ENCODE data around the gene RASGRP1. TPM values are rescaled to one million over a fixed set of nuclear protein-coding genes. Genes with fewer than 3 reads are reported as not detected.

Gene RASGRP1
- total RNA-seq, 1 experiment from 2014 or later, result 0.85 TPM

DNA sequence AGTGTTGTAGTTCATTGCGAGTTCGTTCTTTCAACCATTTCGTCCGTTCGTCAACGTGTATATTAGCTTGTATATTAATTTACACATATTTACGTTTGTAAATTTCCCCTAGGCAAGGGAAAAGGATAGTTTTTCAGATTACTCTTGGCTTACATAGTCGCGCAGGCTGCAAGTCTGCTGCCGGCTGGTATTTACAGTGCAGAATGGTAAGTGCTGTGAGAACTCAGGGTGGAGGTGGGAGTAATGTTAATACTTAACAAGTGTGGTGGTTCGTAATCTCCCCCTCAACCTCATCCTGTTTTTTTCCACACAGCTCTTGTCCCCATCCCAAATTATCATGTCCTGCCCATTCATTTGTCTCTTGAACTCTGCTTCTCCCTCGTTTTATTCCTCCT lies 109.9 kb downstream of the RASGRP1 start:
- H3K23me2 ChIP-seq (ENCODE audit: insufficient read length, low read depth, low read length, poor library complexity, severe bottlenecking), result peaks cover 5% of the 10 kb centered on the region
- no peak overlapping the region; the same call in 1 of the 2 replicates for H3K4ac ChIP-seq (ENCODE audit: low read depth, low read length)
- peaks cover 34% of the 10 kb centered on the region for H3K79me2 ChIP-seq (ENCODE audit: insufficient read depth, low read length)
- no peak overlapping the region for H2BK12ac ChIP-seq (ENCODE audit: insufficient read length, low read depth, low read length)
- H3K23ac ChIP-seq (ENCODE audit: insufficient read length, low read depth, low read length), result no peak overlapping the region
- H2BK120ac ChIP-seq (ENCODE audit: low read depth, low read length, poor library complexity, severe bottlenecking), result no peak overlapping the region
- H2BK5ac ChIP-seq (ENCODE audit: insufficient read length, low read length), result no peak overlapping the region
- peaks cover 21% of the 10 kb centered on the region for H3K79me1 ChIP-seq (ENCODE audit: insufficient read depth, low read depth, low read length, poor library complexity, severe bottlenecking)
- Mint-ChIP-seq H3K4me3 (peak overlapping the region; percentile 91 to 98), H3K27me3 (ENCODE audit: low read depth) (peaks cover 1% of the 10 kb centered on the region), H3K36me3 (ENCODE audit: insufficient read depth in 1 of 3, low read depth in 3 of 3) (peaks cover 3 to 5% (median 5%) of the 10 kb centered on the region in 3 experiments; a peak in 2 of 7 replicates), H3K27ac (peak overlapping the region; percentile 98 to 99 (median 99)), H3K9me3 (no peaks in the 10 kb centered on the region), H3K4me1 (peaks cover 6 to 8% of the 10 kb centered on the region in 2 experiments)
- H2BK20ac ChIP-seq (ENCODE audit: low read depth, low read length, poor library complexity, severe bottlenecking), result no peak overlapping the region
- H2AFZ ChIP-seq (ENCODE audit: low read length), result no peak overlapping the region
- no peaks in the 10 kb centered on the region for H3K9me3 ChIP-seq (ENCODE audit: control insufficient read depth, low read depth, low read length)
- peak overlapping the region; percentile 81 for H3K4me2 ChIP-seq (ENCODE audit: insufficient read depth, insufficient read length, low read length)
- no CpG with 5 or more reads among the region's 12 CpGs for WGBS (ENCODE audit: extremely low coverage, insufficient read length, low lambda C conversion rate)
- H4K8ac ChIP-seq (replicated peaks; ENCODE audit: insufficient read length, low read depth, low read length), result no peak overlapping the region
- H4K5ac ChIP-seq (ENCODE audit: insufficient read length, low read depth, low read length), result no peak overlapping the region
- peak overlapping the region; percentile 84 for H3K27ac ChIP-seq (ENCODE audit: insufficient read length, low read depth, low read length)
- TF ChIP-seq, protein P1, sequence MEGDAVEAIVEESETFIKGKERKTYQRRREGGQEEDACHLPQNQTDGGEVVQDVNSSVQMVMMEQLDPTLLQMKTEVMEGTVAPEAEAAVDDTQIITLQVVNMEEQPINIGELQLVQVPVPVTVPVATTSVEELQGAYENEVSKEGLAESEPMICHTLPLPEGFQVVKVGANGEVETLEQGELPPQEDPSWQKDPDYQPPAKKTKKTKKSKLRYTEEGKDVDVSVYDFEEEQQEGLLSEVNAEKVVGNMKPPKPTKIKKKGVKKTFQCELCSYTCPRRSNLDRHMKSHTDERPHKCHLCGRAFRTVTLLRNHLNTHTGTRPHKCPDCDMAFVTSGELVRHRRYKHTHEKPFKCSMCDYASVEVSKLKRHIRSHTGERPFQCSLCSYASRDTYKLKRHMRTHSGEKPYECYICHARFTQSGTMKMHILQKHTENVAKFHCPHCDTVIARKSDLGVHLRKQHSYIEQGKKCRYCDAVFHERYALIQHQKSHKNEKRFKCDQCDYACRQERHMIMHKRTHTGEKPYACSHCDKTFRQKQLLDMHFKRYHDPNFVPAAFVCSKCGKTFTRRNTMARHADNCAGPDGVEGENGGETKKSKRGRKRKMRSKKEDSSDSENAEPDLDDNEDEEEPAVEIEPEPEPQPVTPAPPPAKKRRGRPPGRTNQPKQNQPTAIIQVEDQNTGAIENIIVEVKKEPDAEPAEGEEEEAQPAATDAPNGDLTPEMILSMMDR (conservative IDR thresholded peaks at IDR 0.05), result no peak
- H2BK15ac ChIP-seq (ENCODE audit: low read depth, low read length), result no peak overlapping the region
- no peak overlapping the region for H3K56ac ChIP-seq (ENCODE audit: insufficient read length, low read depth, low read length)
- H3K18ac ChIP-seq (ENCODE audit: insufficient read length, low read depth, low read length), result peak overlapping the region; percentile 99
- H3K4me1 ChIP-seq (ENCODE audit: insufficient read depth, low read length), result no peaks in the 10 kb centered on the region; the same call in 1 of the 2 replicates
- peaks cover 2% of the 10 kb centered on the region for H4K20me1 ChIP-seq (ENCODE audit: control insufficient read depth, insufficient read depth, insufficient read length)
- H3K14ac ChIP-seq (ENCODE audit: insufficient read depth, low read length), result peak overlapping the region; percentile 100; the same call in 1 of the 2 replicates
- no peaks in the 10 kb centered on the region for H3K27me3 ChIP-seq (ENCODE audit: insufficient read depth, low read length)
- no peak overlapping the region for H3T11ph ChIP-seq (ENCODE audit: low read length)
- no peak for DNase-seq
- H4K91ac ChIP-seq (ENCODE audit: insufficient read length, low read depth, low read length), result no peak overlapping the region
- H2AK5ac ChIP-seq (ENCODE audit: insufficient read length, low read length), result no peak overlapping the region
- peak overlapping the region; percentile 96 for H3K9ac ChIP-seq (ENCODE audit: extremely low read depth, insufficient read length, low read length)
